ENCODE results near the gene RADX.

DNA sequence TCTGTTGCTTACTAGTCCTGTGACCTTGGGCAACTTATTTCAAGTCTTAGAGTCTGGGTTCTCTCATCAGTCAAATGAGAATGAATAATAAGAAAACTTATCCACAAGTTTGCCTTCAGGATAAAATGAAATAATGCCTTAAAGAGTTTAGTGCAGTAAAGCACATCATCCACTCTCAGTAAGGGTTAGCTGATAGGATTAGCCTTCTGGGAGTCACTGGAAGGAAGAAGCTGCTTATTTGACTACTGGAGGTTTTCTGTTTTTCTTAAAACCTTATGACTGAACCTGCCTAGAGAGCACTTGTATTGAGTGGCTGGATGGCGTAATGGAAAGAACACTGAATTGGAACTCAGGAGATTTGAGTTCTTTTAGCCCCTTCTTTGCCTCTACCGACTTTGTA is 116.6 kb downstream of the RADX start:
- TF ChIP-seq POLR2AphosphoS5 (IDR thresholded peaks at IDR 0.05) = no peak
- TF ChIP-seq, protein P1, sequence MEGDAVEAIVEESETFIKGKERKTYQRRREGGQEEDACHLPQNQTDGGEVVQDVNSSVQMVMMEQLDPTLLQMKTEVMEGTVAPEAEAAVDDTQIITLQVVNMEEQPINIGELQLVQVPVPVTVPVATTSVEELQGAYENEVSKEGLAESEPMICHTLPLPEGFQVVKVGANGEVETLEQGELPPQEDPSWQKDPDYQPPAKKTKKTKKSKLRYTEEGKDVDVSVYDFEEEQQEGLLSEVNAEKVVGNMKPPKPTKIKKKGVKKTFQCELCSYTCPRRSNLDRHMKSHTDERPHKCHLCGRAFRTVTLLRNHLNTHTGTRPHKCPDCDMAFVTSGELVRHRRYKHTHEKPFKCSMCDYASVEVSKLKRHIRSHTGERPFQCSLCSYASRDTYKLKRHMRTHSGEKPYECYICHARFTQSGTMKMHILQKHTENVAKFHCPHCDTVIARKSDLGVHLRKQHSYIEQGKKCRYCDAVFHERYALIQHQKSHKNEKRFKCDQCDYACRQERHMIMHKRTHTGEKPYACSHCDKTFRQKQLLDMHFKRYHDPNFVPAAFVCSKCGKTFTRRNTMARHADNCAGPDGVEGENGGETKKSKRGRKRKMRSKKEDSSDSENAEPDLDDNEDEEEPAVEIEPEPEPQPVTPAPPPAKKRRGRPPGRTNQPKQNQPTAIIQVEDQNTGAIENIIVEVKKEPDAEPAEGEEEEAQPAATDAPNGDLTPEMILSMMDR (IDR thresholded peaks at IDR 0.05) = no peak
